ENCODE measurements around the gene DSCAML1.

Gene DSCAML1

GRCh38 chr11:117560780-117561530 lies 236.1 kb downstream of the DSCAML1 start:
- TF ChIP-seq TAF1 (IDR thresholded peaks at IDR 0.05; ENCODE audit: borderline replicate concordance, insufficient read depth, low read length) = no peak
- no peak for TF ChIP-seq FOXP2 (optimal IDR thresholded peaks at IDR 0.05; ENCODE audit: borderline replicate concordance, extremely low read depth, extremely low read length, insufficient read depth)
- TF ChIP-seq REST (IDR thresholded peaks at IDR 0.05; ENCODE audit: insufficient read depth in 1 of 2, low read depth in 2 of 2, low read length in 2 of 2) = no peak

- no peak for TF ChIP-seq TAF1 (IDR thresholded peaks at IDR 0.05; ENCODE audit: borderline replicate concordance, insufficient read depth, low read length)
- no peak for TF ChIP-seq POLR2AphosphoS5 (IDR thresholded peaks at IDR 0.05; ENCODE audit: low read depth, low read length)
- no peak for TF ChIP-seq SIN3A (IDR thresholded peaks at IDR 0.05; ENCODE audit: borderline replicate concordance, insufficient read depth, low read length)
- no peak for TF ChIP-seq REST (IDR thresholded peaks at IDR 0.05; ENCODE audit: insufficient read depth in 1 of 2, low read depth in 2 of 2, low read length in 2 of 2)
- no peak for TF ChIP-seq FOXP2 (optimal IDR thresholded peaks at IDR 0.05; ENCODE audit: borderline replicate concordance, extremely low read depth, extremely low read length, insufficient read depth)
Measured at GRCh38 chr11:117559698-117560097, 237.3 kb downstream of the DSCAML1 start.

GRCh38 chr11:117557361-117557760 lies 239.7 kb downstream of the DSCAML1 start:
- TF ChIP-seq REST (IDR thresholded peaks at IDR 0.05; ENCODE audit: insufficient read depth in 1 of 2, low read depth in 2 of 2, low read length in 2 of 2) (no peak), FOXP2 (optimal IDR thresholded peaks at IDR 0.05; ENCODE audit: borderline replicate concordance, extremely low read depth, extremely low read length, insufficient read depth) (no peak), SIN3A (IDR thresholded peaks at IDR 0.05; ENCODE audit: borderline replicate concordance, insufficient read depth, low read length) (no peak), POLR2AphosphoS5 (IDR thresholded peaks at IDR 0.05; ENCODE audit: low read depth, low read length) (no peak), TAF1 (IDR thresholded peaks at IDR 0.05; ENCODE audit: borderline replicate concordance, insufficient read depth, low read length) (no peak)

GRCh38 chr11:117554601-117555333 lies 242.2 kb downstream of the DSCAML1 start:
- TF ChIP-seq REST (IDR thresholded peaks at IDR 0.05; ENCODE audit: insufficient read depth in 1 of 2, low read depth in 2 of 2, low read length in 2 of 2) = no peak
- TF ChIP-seq FOXP2 (optimal IDR thresholded peaks at IDR 0.05; ENCODE audit: borderline replicate concordance, extremely low read depth, extremely low read length, insufficient read depth) = no peak
- no peak for TF ChIP-seq POLR2AphosphoS5 (IDR thresholded peaks at IDR 0.05; ENCODE audit: low read depth, low read length)
- no peak for TF ChIP-seq TAF1 (IDR thresholded peaks at IDR 0.05; ENCODE audit: borderline replicate concordance, insufficient read depth, low read length)
- no peak for TF ChIP-seq SIN3A (IDR thresholded peaks at IDR 0.05; ENCODE audit: borderline replicate concordance, insufficient read depth, low read length)
